Activated T-helper 1 cell treated with anti-CD3 and anti-CD28 coated beads, Interleukin-12 subunit alpha, Interleukin-12 subunit beta, Interleukin-2, Interleukin-4 antibody, amounts not matched to agents 30 ng/mL and 10 ng/mL and 1 ng/mL, durations not matched to agents 14 hours and 24 hours and 36 hours (primary cell): ENCODE data around the gene ERI3. TPM values are rescaled to one million over a fixed set of nuclear protein-coding genes. Genes with fewer than 3 reads are reported as not detected.
A peak's percentile ranks its signal among the peaks of the same experiment; 100 is the strongest.

Source experiments
- DNase-seq: peaks from one replicate; pipeline ENCODE4 v3.0.0; 2021; ENCODE audit warnings: low spot score
- H3K27ac Mint-ChIP-seq: one replicate; pipeline ENCODE4 v1.8.0; 2021; ENCODE audit warnings: mild to moderate bottlenecking, mixed read lengths
- H3K27me3 Mint-ChIP-seq: one replicate; pipeline ENCODE4 v1.8.0; 2022; ENCODE audit warnings: mild to moderate bottlenecking, moderate library complexity, mixed read lengths; ENCODE audit not compliant: insufficient read depth
- H3K36me3 Mint-ChIP-seq: one replicate; pipeline ENCODE4 v1.8.0; 2021; ENCODE audit warnings: low read depth, mixed read lengths
- H3K4me1 Mint-ChIP-seq: one replicate; pipeline ENCODE4 v1.8.0; 2021; ENCODE audit warnings: low read depth, mixed read lengths
- H3K4me3 Mint-ChIP-seq: one replicate; pipeline ENCODE4 v1.8.0; 2021; ENCODE audit warnings: mild to moderate bottlenecking, moderate library complexity, mixed read lengths
- H3K9me3 Mint-ChIP-seq: one replicate; pipeline ENCODE4 v1.8.0; 2021; ENCODE audit warnings: mixed read lengths
- intact Hi-C: fragments of 100-400 bp; cut with micrococcal nuclease; formaldehyde crosslinking; loops from one replicate; pipeline ENCODE4 v1.15.1; 2024
- total RNA-seq: library from RNA; stranded (reverse); gene quantifications from 2 replicates; pipeline ENCODE4 v1.2.3, GENCODE V29; 2022

The ERI3 gene
- total RNA-seq, 1 donor from 2014 or later = 55.4 TPM

- H3K36me3 Mint-ChIP-seq = peaks cover 6% of the 10 kb centered on the region
- no peak for DNase-seq
- H3K4me3 Mint-ChIP-seq = no peak overlapping the region
- no peak overlapping the region for H3K27ac Mint-ChIP-seq
- H3K9me3 Mint-ChIP-seq = no peaks in the 10 kb centered on the region
- peaks cover 2% of the 10 kb centered on the region for H3K4me1 Mint-ChIP-seq
- H3K27me3 Mint-ChIP-seq = no peaks in the 10 kb centered on the region
- intact Hi-C loops = no loop called here
These were observed 31.1 kb downstream of the ERI3 start for GRCh38 chr1:44323947-44324346.

GRCh38 chr1:44322367-44322766 is 32.7 kb downstream of the ERI3 start:
- Mint-ChIP-seq H3K27ac (no peak overlapping the region), H3K4me3 (no peak overlapping the region), H3K36me3 (peaks cover 18% of the 10 kb centered on the region), H3K27me3 (no peaks in the 10 kb centered on the region), H3K4me1 (peaks cover 18% of the 10 kb centered on the region), H3K9me3 (no peaks in the 10 kb centered on the region)
- intact Hi-C loops = no loop called here
- no peak for DNase-seq

- Mint-ChIP-seq H3K4me1 (peaks cover 27% of the 10 kb centered on the region), H3K9me3 (no peaks in the 10 kb centered on the region), H3K27ac (no peak overlapping the region), H3K4me3 (no peak overlapping the region), H3K27me3 (no peaks in the 10 kb centered on the region), H3K36me3 (peaks cover 18% of the 10 kb centered on the region)
- intact Hi-C loops = no loop called here
- DNase-seq = no peak
These were observed 33.6 kb downstream of the ERI3 start for GRCh38 chr1:44321466-44321865.

- H3K4me3 Mint-ChIP-seq = no peak overlapping the region
- intact Hi-C loops = loop anchor here (1.0 to 5.0 kb wide), 3 partner anchors 36 to 101 kb away; no protein-coding TSS in a partner anchor
- no peaks in the 10 kb centered on the region for H3K9me3 Mint-ChIP-seq
- H3K36me3 Mint-ChIP-seq = peaks cover 18% of the 10 kb centered on the region
- DNase-seq = peak; percentile 34
- no peaks in the 10 kb centered on the region for H3K27me3 Mint-ChIP-seq
- H3K27ac Mint-ChIP-seq = no peak overlapping the region
- peaks cover 33% of the 10 kb centered on the region for H3K4me1 Mint-ChIP-seq
These were observed 36.7 kb downstream of the ERI3 start for GRCh38 chr1:44318097-44319088.

- H3K27ac Mint-ChIP-seq = no peak overlapping the region
- DNase-seq = peak; percentile 5
- H3K4me3 Mint-ChIP-seq = no peak overlapping the region
- no peaks in the 10 kb centered on the region for H3K27me3 Mint-ChIP-seq
- peaks cover 38% of the 10 kb centered on the region for H3K4me1 Mint-ChIP-seq
- peaks cover 22% of the 10 kb centered on the region for H3K36me3 Mint-ChIP-seq
- H3K9me3 Mint-ChIP-seq = no peaks in the 10 kb centered on the region
- intact Hi-C loops = loop anchor here (1.0 to 5.0 kb wide), 3 partner anchors 10 to 64 kb away; no protein-coding TSS in a partner anchor
These were observed 38.8 kb downstream of the ERI3 start for GRCh38 chr1:44316231-44316759.

- Mint-ChIP-seq H3K4me1 (peaks cover 45% of the 10 kb centered on the region), H3K9me3 (no peaks in the 10 kb centered on the region), H3K27ac (no peak overlapping the region), H3K36me3 (peaks cover 26% of the 10 kb centered on the region), H3K4me3 (no peak overlapping the region), H3K27me3 (no peaks in the 10 kb centered on the region)
- no peak for DNase-seq
- intact Hi-C loops = loop anchor here (5.0 kb wide), 2 partner anchors 33 to 63 kb away; no protein-coding TSS in a partner anchor
These were observed 39.5 kb downstream of the ERI3 start for GRCh38 chr1:44315521-44315920.

- Mint-ChIP-seq H3K4me1 (peaks cover 54% of the 10 kb centered on the region), H3K4me3 (no peak overlapping the region), H3K27me3 (no peaks in the 10 kb centered on the region), H3K9me3 (no peaks in the 10 kb centered on the region), H3K36me3 (peaks cover 29% of the 10 kb centered on the region), H3K27ac (no peak overlapping the region)
- DNase-seq = no peak
- intact Hi-C loops = no loop called here
These were observed 40.6 kb downstream of the ERI3 start for GRCh38 chr1:44314452-44314851.

- no peak overlapping the region for H3K27ac Mint-ChIP-seq
- no peaks in the 10 kb centered on the region for H3K9me3 Mint-ChIP-seq
- intact Hi-C loops = no loop called here
- peaks cover 47% of the 10 kb centered on the region for H3K4me1 Mint-ChIP-seq
- no peaks in the 10 kb centered on the region for H3K27me3 Mint-ChIP-seq
- no peak for DNase-seq
- no peak overlapping the region for H3K4me3 Mint-ChIP-seq
- peaks cover 22% of the 10 kb centered on the region for H3K36me3 Mint-ChIP-seq
These were observed 41.7 kb downstream of the ERI3 start for GRCh38 chr1:44313265-44313918.

- Mint-ChIP-seq H3K36me3 (peaks cover 22% of the 10 kb centered on the region), H3K27ac (no peak overlapping the region), H3K4me1 (peaks cover 39% of the 10 kb centered on the region), H3K9me3 (no peaks in the 10 kb centered on the region), H3K27me3 (no peaks in the 10 kb centered on the region), H3K4me3 (no peak overlapping the region)
- no peak for DNase-seq
- intact Hi-C loops = no loop called here
These were observed 42.5 kb downstream of the ERI3 start for GRCh38 chr1:44312399-44313196.

- no peaks in the 10 kb centered on the region for H3K9me3 Mint-ChIP-seq
- peaks cover 45% of the 10 kb centered on the region for H3K4me1 Mint-ChIP-seq
- intact Hi-C loops = no loop called here
- H3K4me3 Mint-ChIP-seq = no peak overlapping the region
- peaks cover 35% of the 10 kb centered on the region for H3K36me3 Mint-ChIP-seq
- H3K27ac Mint-ChIP-seq = peak overlapping the region; percentile 55
- H3K27me3 Mint-ChIP-seq = no peaks in the 10 kb centered on the region
- no peak for DNase-seq
These were observed 45.1 kb downstream of the ERI3 start for GRCh38 chr1:44310006-44310405.

GRCh38 chr1:44305962-44306422 is 49.1 kb downstream of the ERI3 start:
- peaks cover 46% of the 10 kb centered on the region for H3K36me3 Mint-ChIP-seq
- peak overlapping the region; percentile 89 for H3K27ac Mint-ChIP-seq
- H3K4me3 Mint-ChIP-seq = peak overlapping the region; percentile 46
- peak; percentile 37 for DNase-seq
- no peaks in the 10 kb centered on the region for H3K9me3 Mint-ChIP-seq
- H3K27me3 Mint-ChIP-seq = no peaks in the 10 kb centered on the region
- intact Hi-C loops = loop anchor here (1.0 to 5.0 kb wide), 3 partner anchors 10 to 69 kb away; partner anchors contain the start of gene ERI3
- H3K4me1 Mint-ChIP-seq = peaks cover 57% of the 10 kb centered on the region

- H3K9me3 Mint-ChIP-seq = no peaks in the 10 kb centered on the region
- no peak for DNase-seq
- H3K27me3 Mint-ChIP-seq = no peaks in the 10 kb centered on the region
- H3K27ac Mint-ChIP-seq = peak overlapping the region; percentile 21
- H3K36me3 Mint-ChIP-seq = peaks cover 39% of the 10 kb centered on the region
- intact Hi-C loops = no loop called here
- H3K4me1 Mint-ChIP-seq = peaks cover 43% of the 10 kb centered on the region
- H3K4me3 Mint-ChIP-seq = no peak overlapping the region
These were observed 51.5 kb downstream of the ERI3 start for GRCh38 chr1:44303532-44303931.
